Trophoblast cell (in vitro differentiated cells and primary cell): ENCODE data around the gene GAN. TPM values are rescaled to one million over a fixed set of nuclear protein-coding genes. Genes with fewer than 3 reads are reported as not detected.
A peak's percentile ranks its signal among the peaks of the same experiment; 100 is the strongest.

Experiments used
- DNase-seq, 2 donors: peaks; one replicate each; pipeline ENCODE4 v3.0.0-alpha.2; 2016
- H2AFZ ChIP-seq: 2 replicates; pipeline ENCODE4 v1.6.1; 2013; ENCODE audit warnings: low read length, moderate library complexity, mild to moderate bottlenecking; ENCODE audit not compliant: insufficient read depth, poor library complexity
- H2AK5ac ChIP-seq: 2 replicates; pipeline ENCODE4 v1.6.1; 2013; ENCODE audit warnings: mild to moderate bottlenecking, low read length
- H2BK120ac ChIP-seq: 2 replicates; pipeline ENCODE4 v1.6.1; 2013; ENCODE audit warnings: low read length, mild to moderate bottlenecking, moderate library complexity; ENCODE audit not compliant: insufficient read depth, poor library complexity
- H2BK12ac ChIP-seq: 2 replicates; pipeline ENCODE4 v1.6.1; 2013; ENCODE audit warnings: mild to moderate bottlenecking, low read length, moderate library complexity
- H2BK5ac ChIP-seq: 2 replicates; pipeline ENCODE4 v1.6.1; 2013; ENCODE audit warnings: low read length, low read depth, moderate library complexity, mild to moderate bottlenecking; ENCODE audit not compliant: poor library complexity
- H3K14ac ChIP-seq: 2 replicates; pipeline ENCODE4 v1.6.1; 2013; ENCODE audit warnings: mild to moderate bottlenecking, low read length
- H3K18ac ChIP-seq: 2 replicates; pipeline ENCODE4 v1.6.1; 2013; ENCODE audit warnings: mild to moderate bottlenecking, low read length
- H3K23ac ChIP-seq: 2 replicates; pipeline ENCODE4 v1.6.1; 2013; ENCODE audit warnings: low read length
- H3K27ac ChIP-seq: 2 replicates; pipeline ENCODE4 v1.5.1; 2013; ENCODE audit warnings: low read depth, mild to moderate bottlenecking, inconsistent platforms, low read length, moderate library complexity
- H3K27me3 ChIP-seq: 2 replicates; pipeline ENCODE4 v1.6.1; 2013; ENCODE audit warnings: inconsistent platforms, mild to moderate bottlenecking, low read length, moderate library complexity; ENCODE audit not compliant: insufficient read depth
- H3K36me3 ChIP-seq, 2 experiments: 1 replicate in 1 of 2; 2 replicates in 1 of 2; pipeline ENCODE4 v1.6.1; 2013; ENCODE audit warnings: low read length in 2 of 2, mild to moderate bottlenecking in 2 of 2, moderate library complexity in 1 of 2; ENCODE audit not compliant: insufficient read depth in 2 of 2, control insufficient read depth in 1 of 2
- H3K4ac ChIP-seq: 2 replicates; pipeline ENCODE4 v1.6.1; 2013; ENCODE audit warnings: low read depth, mild to moderate bottlenecking, low read length, moderate library complexity
- H3K4me1 ChIP-seq, 2 experiments: 1 replicate in 1 of 2; 2 replicates in 1 of 2; pipeline ENCODE4 v1.6.1; 2013; ENCODE audit warnings: low read length in 2 of 2, mild to moderate bottlenecking in 2 of 2, moderate library complexity in 1 of 2; ENCODE audit not compliant: insufficient read depth in 2 of 2, control insufficient read depth in 1 of 2
- H3K4me2 ChIP-seq: 2 replicates; pipeline ENCODE4 v1.6.1; 2013; ENCODE audit warnings: inconsistent platforms, mild to moderate bottlenecking, low read length, moderate library complexity
- H3K4me3 ChIP-seq: 2 replicates; pipeline ENCODE4 v1.5.1; 2013; ENCODE audit warnings: mild to moderate bottlenecking, low read depth, low read length, inconsistent platforms
- H3K79me1 ChIP-seq: one replicate; pipeline ENCODE4 v1.6.1; 2013; ENCODE audit warnings: low read length
- H3K79me2 ChIP-seq: 2 replicates; pipeline ENCODE4 v1.6.1; 2013; ENCODE audit warnings: low read length, mild to moderate bottlenecking; ENCODE audit not compliant: control insufficient read depth, insufficient read depth, poor library complexity
- H3K9ac ChIP-seq: 2 replicates; pipeline ENCODE4 v1.6.1; 2013; ENCODE audit warnings: mild to moderate bottlenecking, low read length
- H3K9me3 ChIP-seq: 2 replicates; pipeline ENCODE4 v1.6.1; 2013; ENCODE audit warnings: low read depth, mild to moderate bottlenecking, control low read depth, inconsistent platforms, low read length; ENCODE audit not compliant: insufficient read depth
- H4K12ac ChIP-seq: 2 replicates; pipeline ENCODE4 v1.6.1; 2013; ENCODE audit warnings: low read depth, mild to moderate bottlenecking, low read length, moderate library complexity
- H4K8ac ChIP-seq: 2 replicates; pipeline ENCODE4 v1.6.1; 2013; ENCODE audit warnings: low read depth, mild to moderate bottlenecking, low read length, moderate library complexity
- H4K91ac ChIP-seq: one replicate; pipeline ENCODE4 v1.6.1; 2013; ENCODE audit warnings: low read depth, mild to moderate bottlenecking, low read length, moderate library complexity
- WGBS: extraction: QIAGEN DNeasy Blood & Tissue Kit; methylation state at CpG from one replicate; pipeline ENCODE4 v1.1.7; 2013; ENCODE audit warnings: missing lambda C conversion rate; ENCODE audit not compliant: insufficient read length, insufficient coverage; ENCODE audit errors: extremely low coverage; 5-methylcytosine and 5-hydroxymethylcytosine counted together
- polyA plus RNA-seq: library from polyadenylated mRNA; stranded (reverse); fragments of 200-250 nt; gene quantifications from 2 replicates; pipeline ENCODE4 v1.2.3, GENCODE V29; 2013

GAN gene, protein sequence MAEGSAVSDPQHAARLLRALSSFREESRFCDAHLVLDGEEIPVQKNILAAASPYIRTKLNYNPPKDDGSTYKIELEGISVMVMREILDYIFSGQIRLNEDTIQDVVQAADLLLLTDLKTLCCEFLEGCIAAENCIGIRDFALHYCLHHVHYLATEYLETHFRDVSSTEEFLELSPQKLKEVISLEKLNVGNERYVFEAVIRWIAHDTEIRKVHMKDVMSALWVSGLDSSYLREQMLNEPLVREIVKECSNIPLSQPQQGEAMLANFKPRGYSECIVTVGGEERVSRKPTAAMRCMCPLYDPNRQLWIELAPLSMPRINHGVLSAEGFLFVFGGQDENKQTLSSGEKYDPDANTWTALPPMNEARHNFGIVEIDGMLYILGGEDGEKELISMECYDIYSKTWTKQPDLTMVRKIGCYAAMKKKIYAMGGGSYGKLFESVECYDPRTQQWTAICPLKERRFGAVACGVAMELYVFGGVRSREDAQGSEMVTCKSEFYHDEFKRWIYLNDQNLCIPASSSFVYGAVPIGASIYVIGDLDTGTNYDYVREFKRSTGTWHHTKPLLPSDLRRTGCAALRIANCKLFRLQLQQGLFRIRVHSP
- 13.0 and 13.8 TPM in 2 replicates for polyA plus RNA-seq

DNA sequence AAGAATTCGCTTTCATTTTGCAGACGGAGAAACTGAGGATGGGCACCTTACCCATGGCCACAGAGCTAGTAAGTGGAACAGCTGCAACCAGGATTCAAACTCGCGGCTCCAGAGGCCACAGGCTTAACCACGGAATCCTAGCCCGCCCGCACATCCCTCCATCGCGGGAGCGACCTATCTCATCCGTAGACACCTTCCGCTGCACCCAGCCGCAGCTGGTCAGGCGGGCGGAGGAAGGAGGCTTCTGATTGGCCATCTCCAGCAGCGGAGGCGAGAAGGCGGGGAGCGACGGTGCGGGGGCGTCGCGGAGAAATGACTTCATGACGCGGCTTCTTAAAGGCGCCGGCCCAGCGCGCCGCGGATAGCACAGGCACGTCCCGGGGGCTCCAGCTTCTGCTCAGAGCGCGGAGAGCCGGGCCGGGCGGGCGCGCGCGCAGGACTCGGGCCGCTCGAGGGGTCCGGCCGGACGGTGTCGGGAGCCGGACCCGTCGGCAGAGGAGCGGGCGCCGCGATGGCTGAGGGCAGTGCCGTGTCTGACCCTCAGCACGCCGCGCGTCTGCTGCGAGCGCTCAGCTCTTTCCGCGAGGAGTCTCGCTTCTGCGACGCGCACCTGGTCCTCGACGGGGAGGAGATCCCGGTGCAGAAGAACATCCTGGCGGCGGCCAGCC, at the start of gene GAN:
Gene GAN, plus strand, starts transcription at position 360 of the 668 bp plus-strand sequence. Its CDS starts 152 bp downstream, at position 512.
- DNase-seq = peak; percentile 97
- H3K4me2 ChIP-seq = peak within 1 kb of the TSS; percentile 68
- H3K27ac ChIP-seq = peak within 1 kb of the TSS; percentile 77
- H3K79me2 ChIP-seq = peaks cover 8% of the 10 kb centered on the region
- H2BK120ac ChIP-seq = peak within 1 kb of the TSS; percentile 55
- H4K12ac ChIP-seq = peak within 1 kb of the TSS; percentile 29
- peaks cover 0 to 3% of the 10 kb centered on the region in 2 experiments for H3K36me3 ChIP-seq
- peaks cover 2 to 16% of the 10 kb centered on the region in 2 experiments for H3K4me1 ChIP-seq
- peak within 1 kb of the TSS; percentile 81 for H3K14ac ChIP-seq
- peak within 1 kb of the TSS; percentile 86 for H2AFZ ChIP-seq
- H3K9me3 ChIP-seq = no peaks in the 10 kb centered on the region
- H2BK5ac ChIP-seq = peak within 1 kb of the TSS; percentile 45
- H3K4ac ChIP-seq = peak within 1 kb of the TSS; percentile 70
- H3K79me1 ChIP-seq = peaks cover 4% of the 10 kb centered on the region
- peak within 1 kb of the TSS; percentile 71 for H3K18ac ChIP-seq
- peak within 1 kb of the TSS; percentile 98 for H3K4me3 ChIP-seq
- peak within 1 kb of the TSS; percentile 87 for H3K9ac ChIP-seq
- peak within 1 kb of the TSS; percentile 71 for H4K91ac ChIP-seq
- H2BK12ac ChIP-seq = no peak within 1 kb of the TSS
- H3K23ac ChIP-seq = no peak within 1 kb of the TSS
- peak within 1 kb of the TSS; percentile 89 for H4K8ac ChIP-seq
- H2AK5ac ChIP-seq = no peak within 1 kb of the TSS
- no CpG with 5 or more reads among the region's 75 CpGs for WGBS
- H3K27me3 ChIP-seq = no peaks in the 10 kb centered on the region

- no peak overlapping the region for H2BK120ac ChIP-seq
- 100% methylated on average over 2 of the region's 2 CpGs for WGBS
- H3K4me1 ChIP-seq = no peaks in the 10 kb centered on the region
- no peaks in the 10 kb centered on the region for H3K27me3 ChIP-seq
- no peak for DNase-seq
- H2AFZ ChIP-seq = no peak overlapping the region
- H2BK12ac ChIP-seq = no peak overlapping the region
- no peak overlapping the region for H3K4me2 ChIP-seq
- no peaks in the 10 kb centered on the region for H3K36me3 ChIP-seq
- no peak overlapping the region for H3K14ac ChIP-seq
- no peak overlapping the region for H4K12ac ChIP-seq
- no peak overlapping the region for H3K18ac ChIP-seq
- no peaks in the 10 kb centered on the region for H3K79me2 ChIP-seq
- H3K9ac ChIP-seq = no peak overlapping the region
- no peak overlapping the region for H2BK5ac ChIP-seq
- no peak overlapping the region for H3K27ac ChIP-seq
- peaks cover 5% of the 10 kb centered on the region for H3K9me3 ChIP-seq
- H3K4ac ChIP-seq = no peak overlapping the region
- no peak overlapping the region for H4K91ac ChIP-seq
- no peaks in the 10 kb centered on the region for H3K79me1 ChIP-seq
- H2AK5ac ChIP-seq = no peak overlapping the region
- H4K8ac ChIP-seq = no peak overlapping the region
- H3K23ac ChIP-seq = no peak overlapping the region
- H3K4me3 ChIP-seq = no peak overlapping the region
These were observed 49.7 kb upstream of the GAN start for GRCh38 chr16:81265052-81265451.

GRCh38 chr16:81265658-81266451, 48.9 kb upstream of the GAN start:
- Histone ChIP-seq H4K8ac (no peak overlapping the region), H3K9me3 (peaks cover 5% of the 10 kb centered on the region), H2BK12ac (no peak overlapping the region), H3K23ac (no peak overlapping the region), H2BK5ac (no peak overlapping the region), H2AFZ (no peak overlapping the region), H3K4ac (no peak overlapping the region), H2AK5ac (no peak overlapping the region), H3K14ac (no peak overlapping the region), H3K36me3 (no peaks in the 10 kb centered on the region), H3K4me2 (no peak overlapping the region), H4K91ac (no peak overlapping the region), H3K18ac (no peak overlapping the region), H4K12ac (no peak overlapping the region), H3K9ac (no peak overlapping the region), H3K79me1 (no peaks in the 10 kb centered on the region), H3K27ac (no peak overlapping the region), H3K4me3 (no peak overlapping the region), H3K27me3 (no peaks in the 10 kb centered on the region), H3K79me2 (no peaks in the 10 kb centered on the region), H2BK120ac (no peak overlapping the region), H3K4me1 (no peaks in the 10 kb centered on the region)
- WGBS = 100% methylated on average over 1 of the region's 5 CpGs
- DNase-seq = no peak

- Histone ChIP-seq H3K4me2 (no peak overlapping the region), H3K36me3 (no peaks in the 10 kb centered on the region), H2BK120ac (no peak overlapping the region), H4K91ac (no peak overlapping the region), H3K79me1 (no peaks in the 10 kb centered on the region), H2AFZ (no peak overlapping the region), H3K79me2 (no peaks in the 10 kb centered on the region), H2BK12ac (no peak overlapping the region), H3K27me3 (no peaks in the 10 kb centered on the region), H3K9ac (no peak overlapping the region), H3K4ac (no peak overlapping the region), H4K12ac (no peak overlapping the region), H3K18ac (no peak overlapping the region), H3K4me3 (no peak overlapping the region), H4K8ac (no peak overlapping the region), H2AK5ac (no peak overlapping the region), H3K4me1 (no peaks in the 10 kb centered on the region), H3K27ac (no peak overlapping the region), H3K23ac (no peak overlapping the region), H2BK5ac (no peak overlapping the region), H3K9me3 (peaks cover 5% of the 10 kb centered on the region), H3K14ac (no peak overlapping the region)
- no peak for DNase-seq
- WGBS = no CpG with 5 or more reads among the region's 7 CpGs
These were observed 48.1 kb upstream of the GAN start for GRCh38 chr16:81266680-81267095.
